Measurements from ENCODE around the gene FAM53B.

DNA sequence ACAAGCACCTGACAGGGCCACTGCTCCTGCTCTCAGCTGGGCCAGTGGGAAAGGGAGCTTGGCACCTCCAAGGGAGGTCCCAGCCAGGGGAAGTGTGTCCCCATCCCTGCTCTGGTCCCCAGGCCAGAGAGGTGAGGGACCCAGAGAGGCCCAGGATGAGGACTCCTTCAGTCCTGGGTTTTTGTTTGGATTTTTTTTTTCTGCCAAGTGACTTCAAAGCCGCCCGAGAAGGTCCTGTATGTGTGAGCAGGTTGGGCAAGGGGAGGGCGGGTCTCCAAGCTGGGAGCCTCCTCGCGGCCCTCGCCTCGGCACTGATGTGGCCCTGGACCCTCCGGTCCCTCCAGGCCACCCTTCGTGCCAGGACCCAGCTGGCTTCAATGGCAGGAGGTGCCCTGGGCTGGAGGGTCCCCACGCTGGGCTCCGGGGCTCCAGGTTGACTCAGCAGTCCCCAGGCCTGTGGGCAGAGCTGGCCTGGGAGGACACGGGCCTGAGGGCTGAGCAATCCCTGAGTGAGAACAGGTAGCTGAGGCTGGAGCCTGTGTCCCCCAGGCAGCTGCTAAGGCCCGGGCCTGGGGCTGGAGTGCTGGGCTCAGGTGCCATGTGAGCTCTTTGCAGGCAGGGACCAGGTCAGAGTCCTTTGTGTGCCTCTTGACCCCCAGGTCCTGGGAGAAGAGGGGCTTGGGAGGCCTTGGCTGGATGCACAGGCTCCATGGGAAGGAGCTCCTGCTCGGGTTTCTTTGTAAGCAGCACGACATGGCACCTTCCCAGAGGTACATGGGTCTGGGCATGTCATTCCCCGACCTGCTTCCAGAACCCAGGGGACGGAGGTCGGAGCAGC, 140.6 kb downstream of the FAM53B start:
- TF ChIP-seq EZH2phosphoT487 (IDR thresholded peaks at IDR 0.05; ENCODE audit: borderline replicate concordance, low read depth, low read length), result no peak
- TF ChIP-seq, protein P1, sequence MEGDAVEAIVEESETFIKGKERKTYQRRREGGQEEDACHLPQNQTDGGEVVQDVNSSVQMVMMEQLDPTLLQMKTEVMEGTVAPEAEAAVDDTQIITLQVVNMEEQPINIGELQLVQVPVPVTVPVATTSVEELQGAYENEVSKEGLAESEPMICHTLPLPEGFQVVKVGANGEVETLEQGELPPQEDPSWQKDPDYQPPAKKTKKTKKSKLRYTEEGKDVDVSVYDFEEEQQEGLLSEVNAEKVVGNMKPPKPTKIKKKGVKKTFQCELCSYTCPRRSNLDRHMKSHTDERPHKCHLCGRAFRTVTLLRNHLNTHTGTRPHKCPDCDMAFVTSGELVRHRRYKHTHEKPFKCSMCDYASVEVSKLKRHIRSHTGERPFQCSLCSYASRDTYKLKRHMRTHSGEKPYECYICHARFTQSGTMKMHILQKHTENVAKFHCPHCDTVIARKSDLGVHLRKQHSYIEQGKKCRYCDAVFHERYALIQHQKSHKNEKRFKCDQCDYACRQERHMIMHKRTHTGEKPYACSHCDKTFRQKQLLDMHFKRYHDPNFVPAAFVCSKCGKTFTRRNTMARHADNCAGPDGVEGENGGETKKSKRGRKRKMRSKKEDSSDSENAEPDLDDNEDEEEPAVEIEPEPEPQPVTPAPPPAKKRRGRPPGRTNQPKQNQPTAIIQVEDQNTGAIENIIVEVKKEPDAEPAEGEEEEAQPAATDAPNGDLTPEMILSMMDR (conservative IDR thresholded peaks at IDR 0.05; ENCODE audit: low read length), result no peak
